Smooth muscle cell (in vitro differentiated cells): ENCODE measurements around the gene MAT2B. TPM values are rescaled to one million over a fixed set of nuclear protein-coding genes. Genes with fewer than 3 reads are reported as not detected.
"Not testable (repeated sequence)": the region's sequence is repeated elsewhere in the genome, so short reads cannot be mapped to it uniquely, and the experiment has no call there.

ENCODE experiments used
- DNase-seq: peaks from one replicate; lab custom pipeline; 2025; ENCODE audit not compliant: unreplicated experiment; lab: John Stamatoyannopoulos, UW
- H2AFZ ChIP-seq: fragments of 200-600 bp; sonication (generic); 2 replicates; pipeline ENCODE4 v1.6.0; 2016; ENCODE audit warnings: antibody characterized with exemption, low read depth, mild to moderate bottlenecking
- H3F3A ChIP-seq: fragments of 200-600 bp; sonication (generic); 2 replicates; pipeline ENCODE4 v1.6.0; 2017; ENCODE audit warnings: antibody characterized with exemption, low read depth
- H3K27ac ChIP-seq: fragments of 200-600 bp; sonication (generic); 2 replicates; pipeline ENCODE4 v1.5.1; 2016; ENCODE audit warnings: low read depth, mild to moderate bottlenecking
- H3K27me3 ChIP-seq: fragments of 200-600 bp; sonication (generic); 2 replicates; pipeline ENCODE4 v1.6.1; 2016; ENCODE audit warnings: low read depth, mild to moderate bottlenecking
- H3K36me3 ChIP-seq: fragments of 200-600 bp; sonication (generic); 2 replicates; pipeline ENCODE4 v1.5.1; 2016; ENCODE audit warnings: low read depth
- H3K4me1 ChIP-seq: fragments of 200-600 bp; sonication (generic); 2 replicates; pipeline ENCODE4 v1.5.1; 2016; ENCODE audit warnings: low read depth
- H3K4me2 ChIP-seq: fragments of 200-600 bp; sonication (generic); 2 replicates; pipeline ENCODE4 v1.6.0; 2016; ENCODE audit warnings: mild to moderate bottlenecking
- H3K4me3 ChIP-seq: fragments of 200-600 bp; sonication (generic); 2 replicates; pipeline ENCODE4 v1.5.1; 2016; ENCODE audit warnings: mild to moderate bottlenecking
- H3K79me2 ChIP-seq: fragments of 200-600 bp; sonication (generic); 2 replicates; pipeline ENCODE4 v1.6.0; 2016; ENCODE audit warnings: low read depth, mild to moderate bottlenecking
- H3K9ac ChIP-seq: fragments of 200-600 bp; sonication (generic); 2 replicates; pipeline ENCODE4 v1.6.0; 2016; ENCODE audit warnings: low read depth
- H3K9me3 ChIP-seq: fragments of 200-600 bp; sonication (generic); replicated peaks from 2 replicates; pipeline ENCODE4 v1.5.1; 2016; ENCODE audit warnings: low read depth
- H4K20me1 ChIP-seq: fragments of 200-600 bp; sonication (generic); 2 replicates; pipeline ENCODE4 v1.6.0; 2016; ENCODE audit warnings: low read depth
- WGBS: methylation state at CpG from one replicate; pipeline ENCODE4 v1.1.7; 2016; ENCODE audit warnings: low lambda C conversion rate; 5-methylcytosine and 5-hydroxymethylcytosine counted together
- polyA plus RNA-seq: library from polyadenylated mRNA; unstranded; fragments of >200 nt; fragmentation: Nextera tagmentation; extraction: Ambion mirVana; gene quantifications from 2 replicates; pipeline ENCODE4 v1.2.1, GENCODE V29; 2016
- total RNA-seq: library from RNA; depleted of rRNA; stranded (reverse); fragments of >200 nt; gene quantifications from 2 replicates; pipeline ENCODE4 v1.2.3, GENCODE V29; 2014
- TF ChIP-seq, protein P1 (sequence below): fragments of 200-600 bp; sonication (generic); IDR thresholded peaks from 2 replicates; pipeline ENCODE4 v1.5.1; 2017; ENCODE audit warnings: borderline replicate concordance, mild to moderate bottlenecking, antibody characterized with exemption; ENCODE audit not compliant: insufficient read depth, poor library complexity, severe bottlenecking

MAT2B gene
- total and polyA plus RNA-seq, 2 experiments from 2014 or later = 41.0 to 63.2 TPM

DNA sequence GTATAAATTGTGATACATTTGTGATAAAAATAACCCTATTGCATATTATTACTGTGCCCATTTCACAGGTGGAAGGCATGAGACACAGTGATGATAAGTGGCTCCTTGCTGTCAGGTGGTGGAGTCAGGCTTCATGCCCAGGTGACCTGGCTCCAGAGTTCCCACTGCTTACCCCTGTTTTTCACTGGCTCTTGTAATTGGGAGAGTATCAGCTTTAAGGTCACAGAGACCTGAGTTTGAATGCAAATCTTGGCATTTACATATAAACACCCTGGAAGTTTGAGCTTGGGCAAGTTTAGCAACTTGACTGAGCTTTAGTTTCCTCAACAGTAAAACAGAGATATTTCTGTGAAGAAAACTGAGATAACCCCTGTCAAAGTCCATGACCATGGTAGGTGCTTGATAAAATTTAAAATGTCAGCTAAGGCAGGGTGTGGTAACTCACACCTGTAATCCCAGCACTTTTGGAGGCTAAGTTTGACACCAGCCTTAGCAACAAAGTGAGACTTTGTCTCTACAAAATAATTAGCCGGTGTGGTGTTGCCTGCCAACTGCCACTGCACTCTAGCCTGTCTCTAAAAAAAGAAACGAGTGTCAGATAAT lies 29.2 kb downstream of the MAT2B start:
- Histone ChIP-seq H3K79me2 (no peaks in the 10 kb centered on the region), H2AFZ (no peak overlapping the region), H3K4me1 (peaks cover 4% of the 10 kb centered on the region), H3K4me3 (no peak overlapping the region), H4K20me1 (no peaks in the 10 kb centered on the region), H3K9ac (no peak overlapping the region), H3K9me3 (no peaks in the 10 kb centered on the region), H3K27ac (no peak overlapping the region), H3K36me3 (no peaks in the 10 kb centered on the region), H3K4me2 (no peak overlapping the region), H3F3A (no peaks in the 10 kb centered on the region), H3K27me3 (no peaks in the 10 kb centered on the region)
- TF ChIP-seq, protein P1, sequence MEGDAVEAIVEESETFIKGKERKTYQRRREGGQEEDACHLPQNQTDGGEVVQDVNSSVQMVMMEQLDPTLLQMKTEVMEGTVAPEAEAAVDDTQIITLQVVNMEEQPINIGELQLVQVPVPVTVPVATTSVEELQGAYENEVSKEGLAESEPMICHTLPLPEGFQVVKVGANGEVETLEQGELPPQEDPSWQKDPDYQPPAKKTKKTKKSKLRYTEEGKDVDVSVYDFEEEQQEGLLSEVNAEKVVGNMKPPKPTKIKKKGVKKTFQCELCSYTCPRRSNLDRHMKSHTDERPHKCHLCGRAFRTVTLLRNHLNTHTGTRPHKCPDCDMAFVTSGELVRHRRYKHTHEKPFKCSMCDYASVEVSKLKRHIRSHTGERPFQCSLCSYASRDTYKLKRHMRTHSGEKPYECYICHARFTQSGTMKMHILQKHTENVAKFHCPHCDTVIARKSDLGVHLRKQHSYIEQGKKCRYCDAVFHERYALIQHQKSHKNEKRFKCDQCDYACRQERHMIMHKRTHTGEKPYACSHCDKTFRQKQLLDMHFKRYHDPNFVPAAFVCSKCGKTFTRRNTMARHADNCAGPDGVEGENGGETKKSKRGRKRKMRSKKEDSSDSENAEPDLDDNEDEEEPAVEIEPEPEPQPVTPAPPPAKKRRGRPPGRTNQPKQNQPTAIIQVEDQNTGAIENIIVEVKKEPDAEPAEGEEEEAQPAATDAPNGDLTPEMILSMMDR = no peak
- WGBS = 76% methylated on average over 2 of the region's 2 CpGs
- DNase-seq = no peak

DNA sequence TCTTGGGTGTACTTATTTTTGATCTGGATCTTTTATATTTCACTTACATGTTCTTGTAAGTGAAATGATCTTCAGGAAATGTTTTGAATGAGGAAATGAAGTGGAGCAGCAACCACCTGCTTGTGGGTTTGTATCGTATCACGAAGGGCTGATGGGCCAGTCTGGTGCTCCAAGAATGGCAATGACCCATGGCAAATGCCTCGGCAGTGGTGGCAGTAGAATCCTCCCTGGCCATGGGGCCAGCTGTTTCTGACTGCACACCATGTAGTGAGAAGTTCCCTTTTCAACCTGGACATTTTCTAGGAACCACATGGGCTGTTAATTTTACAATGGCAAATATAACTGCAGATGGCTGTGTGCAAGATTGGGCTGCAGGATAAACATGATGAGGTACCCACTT lies 29.9 kb downstream of the MAT2B start:
- no peak overlapping the region for H2AFZ ChIP-seq
- H3K9ac ChIP-seq = no peak overlapping the region
- H4K20me1 ChIP-seq = no peaks in the 10 kb centered on the region
- TF ChIP-seq, protein P1 = no peak
- no peaks in the 10 kb centered on the region for H3F3A ChIP-seq
- 90% methylated on average over 3 of the region's 3 CpGs for WGBS
- H3K4me3 ChIP-seq = no peak overlapping the region
- no peaks in the 10 kb centered on the region for H3K27me3 ChIP-seq
- DNase-seq = no peak
- H3K4me1 ChIP-seq = peaks cover 4% of the 10 kb centered on the region
- H3K9me3 ChIP-seq = no peaks in the 10 kb centered on the region
- no peak overlapping the region for H3K27ac ChIP-seq
- no peaks in the 10 kb centered on the region for H3K36me3 ChIP-seq
- H3K4me2 ChIP-seq = no peak overlapping the region
- no peaks in the 10 kb centered on the region for H3K79me2 ChIP-seq

DNA sequence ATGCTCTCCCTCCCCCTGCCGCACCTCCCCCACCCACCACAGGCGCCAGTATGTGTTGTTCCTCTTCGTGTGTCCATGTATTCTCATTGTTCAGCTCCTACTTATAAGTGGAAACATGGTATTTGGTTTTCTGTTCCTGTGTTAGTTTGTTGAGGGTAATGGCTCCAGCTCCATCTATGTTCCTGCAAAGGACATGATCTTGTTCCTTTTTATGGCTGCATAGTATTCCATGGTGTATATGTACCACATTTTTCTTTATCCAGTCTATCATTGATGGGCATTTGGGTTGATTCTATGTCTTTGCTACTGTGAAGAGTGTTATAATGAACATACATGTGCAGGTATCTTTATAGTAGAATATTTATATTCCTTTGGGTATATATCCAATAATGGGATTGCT lies 31.0 kb downstream of the MAT2B start:
- H3K27me3 ChIP-seq, H3F3A ChIP-seq, H3K36me3 ChIP-seq, H3K27ac ChIP-seq, H3K9me3 ChIP-seq, H3K79me2 ChIP-seq, H4K20me1 ChIP-seq, H3K4me1 ChIP-seq, H3K4me2 ChIP-seq, H2AFZ ChIP-seq, DNase-seq, H3K9ac ChIP-seq, H3K4me3 ChIP-seq: not testable (repeated sequence)
- 96% methylated on average over 3 of the region's 3 CpGs for WGBS

DNA sequence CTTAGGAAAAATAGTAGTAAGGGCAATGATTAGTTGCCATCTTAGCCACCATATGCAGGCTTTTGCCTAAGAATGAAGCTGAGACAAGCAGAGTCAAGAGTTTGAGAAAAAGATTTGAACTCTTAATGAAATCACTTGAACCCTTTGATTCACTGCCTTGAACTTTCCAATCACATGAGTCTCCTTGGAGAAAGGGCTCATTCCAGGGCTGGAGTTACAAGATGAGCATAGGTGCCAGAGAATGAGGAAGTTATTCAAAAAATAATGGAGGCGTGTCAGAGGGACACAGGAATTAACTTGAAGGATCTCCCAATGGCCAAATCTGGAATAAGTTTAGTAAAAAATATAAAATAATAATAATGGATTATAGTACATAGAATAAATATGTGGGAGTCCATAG lies 35.3 kb downstream of the MAT2B start:
- Histone ChIP-seq H4K20me1 (no peaks in the 10 kb centered on the region), H3K36me3 (no peaks in the 10 kb centered on the region), H3K9ac (no peak overlapping the region), H3K79me2 (no peaks in the 10 kb centered on the region), H3K4me2 (no peak overlapping the region), H3K27me3 (no peaks in the 10 kb centered on the region), H3K4me3 (no peak overlapping the region), H3K4me1 (no peaks in the 10 kb centered on the region), H2AFZ (no peak overlapping the region), H3K27ac (no peak overlapping the region), H3F3A (no peaks in the 10 kb centered on the region), H3K9me3 (no peaks in the 10 kb centered on the region)
- 100% methylated on average over 1 of the region's 1 CpG for WGBS
- DNase-seq = no peak
- TF ChIP-seq, protein P1 = no peak
